SK-N-SH (cell line): ENCODE data around the gene MYH6.

Experiments
- CTCF ChIP-seq: fragments of 200-600 bp; sonication (generic); IDR thresholded peaks from 2 replicates; pipeline ENCODE4 v1.6.1; 2017; ENCODE audit warnings: antibody characterized with exemption, mild to moderate bottlenecking, moderate library complexity
- EP300 ChIP-seq, 2 experiments: IDR thresholded peaks; 2 replicates each; pipeline versions ENCODE4 v1.4.0 to v1.6.1; 2012; ENCODE audit warnings: borderline replicate concordance in 1 of 2, low read depth in 1 of 2, low read length in 1 of 2
- FOXJ3 ChIP-seq: sonication (generic); formaldehyde crosslinking; IDR thresholded peaks from 2 replicates; pipeline ENCODE4 v1.5.1; 2020; ENCODE audit warnings: mild to moderate bottlenecking, missing genetic modification reagents
- IRF3 ChIP-seq: fragments of 150-350 bp; IDR thresholded peaks from 2 replicates; pipeline ENCODE4 v1.6.1; 2016; ENCODE audit warnings: mild to moderate bottlenecking, low read depth, low read length
- MEF2A ChIP-seq: IDR thresholded peaks from 2 replicates; pipeline ENCODE4 v1.4.0; 2012; ENCODE audit warnings: low read depth, borderline replicate concordance
- MXI1 ChIP-seq: IDR thresholded peaks from 2 replicates; pipeline ENCODE4 v1.6.1; 2012; ENCODE audit warnings: mild to moderate bottlenecking, low read depth, low read length, improper control_type of control experiment
- PBX3 ChIP-seq: IDR thresholded peaks from 2 replicates; pipeline ENCODE4; 2012
- POLR2AphosphoS5 ChIP-seq: IDR thresholded peaks from 2 replicates; pipeline ENCODE4 v1.6.1; 2012; ENCODE audit warnings: low read depth, low read length
- RAD21 ChIP-seq: IDR thresholded peaks from 2 replicates; pipeline ENCODE4 v1.6.1; 2012; ENCODE audit warnings: mild to moderate bottlenecking, low read length
- RCOR1 ChIP-seq: fragments of 150-350 bp; IDR thresholded peaks from 2 replicates; pipeline ENCODE4 v1.6.1; 2017; ENCODE audit warnings: antibody characterized with exemption, low read length
- REST ChIP-seq: IDR thresholded peaks from 2 replicates; pipeline ENCODE4 v1.6.1; 2012; ENCODE audit warnings: mild to moderate bottlenecking, low read depth, low read length, moderate library complexity
- SIN3A ChIP-seq: IDR thresholded peaks from 2 replicates; pipeline ENCODE4 v1.6.1; 2012; ENCODE audit warnings: low read depth, mild to moderate bottlenecking, low read length, moderate library complexity, borderline replicate concordance
- TAF1 ChIP-seq: IDR thresholded peaks from 2 replicates; pipeline ENCODE4 v1.6.1; 2012; ENCODE audit warnings: low read depth, mild to moderate bottlenecking, low read length, moderate library complexity, borderline replicate concordance
- TCF12 ChIP-seq: IDR thresholded peaks from 2 replicates; pipeline ENCODE4 v1.4.0; 2012

GRCh38 chr14:23385244-23385641 lies 22.8 kb downstream of the MYH6 start:
- TF ChIP-seq CTCF: no peak
- TF ChIP-seq SIN3A: no peak
- TF ChIP-seq TCF12: no peak
- no peak for TF ChIP-seq RCOR1
- no peak for TF ChIP-seq PBX3
- TF ChIP-seq POLR2AphosphoS5: no peak
- no peak for TF ChIP-seq IRF3
- TF ChIP-seq MXI1: no peak
- TF ChIP-seq RAD21: no peak
- no peak for TF ChIP-seq REST
- no peak for TF ChIP-seq FOXJ3 (CRISPR knock-in tag)
- TF ChIP-seq TAF1: no peak
- TF ChIP-seq MEF2A: no peak
- no peak for TF ChIP-seq EP300 (IDR thresholded peaks at IDR 0.05; ENCODE audit: borderline replicate concordance in 1 of 2, low read depth in 1 of 2, low read length in 1 of 2)
